Loucy (cell line): ENCODE data around the gene BRMS1.

Experiments
- CTCF ChIP-seq: fragments of 200-600 bp; sonication (generic); conservative IDR thresholded peaks from 2 replicates; pipeline ENCODE4 v1.5.1; 2014; ENCODE audit warnings: mild to moderate bottlenecking, antibody characterized with exemption, low read length
- EZH2phosphoT487 ChIP-seq: fragments of 200-600 bp; IDR thresholded peaks from 2 replicates; pipeline ENCODE4 v1.6.1; 2018; ENCODE audit warnings: antibody characterized with exemption, mild to moderate bottlenecking, moderate library complexity, borderline replicate concordance

DNA sequence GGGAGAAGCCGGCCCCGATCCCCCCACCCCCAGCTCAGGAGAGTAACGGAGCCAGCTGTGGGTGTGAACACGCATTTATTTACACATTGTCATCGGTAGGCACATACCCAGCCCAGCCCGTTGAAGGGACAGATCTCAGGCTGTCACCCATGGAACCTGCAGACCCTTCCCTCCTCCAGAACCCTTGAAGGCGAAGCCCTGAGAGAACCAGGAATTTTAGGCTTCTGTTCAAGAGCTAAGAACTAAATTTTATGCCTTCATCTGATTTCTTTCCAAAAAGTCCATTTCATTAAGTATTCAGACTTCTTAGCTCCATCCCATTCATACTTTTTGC, 379 bp upstream of the BRMS1 start:
- TF ChIP-seq CTCF: no peak
- TF ChIP-seq EZH2phosphoT487: no peak
